Right renal cortex interstitium (tissue), 3 donors: ENCODE results near the gene SEMA6A. TPM values are rescaled to one million over a fixed set of nuclear protein-coding genes. Genes with fewer than 3 reads are reported as not detected.

Experiments used
- DNase-seq, 3 donors: peaks; one replicate each; pipeline ENCODE4 v3.0.0-alpha.2; 2013; ENCODE audit warnings: low read depth in 3 of 3, low spot score in 2 of 3
- polyA plus RNA-seq, 3 donors: library from polyadenylated mRNA; unstranded; fragments of 120-200 nt; gene quantifications; one replicate each; pipeline ENCODE4 v1.2.1, GENCODE V29; 2013; ENCODE audit not compliant: insufficient read length in 3 of 3

The SEMA6A gene
- polyA plus RNA-seq, 3 donors, result 47.0 to 59.3 (median 50.9) TPM

GRCh38 chr5:116442931-116443551 is 131.6 kb downstream of the SEMA6A start:
- DNase-seq, result no peak

- DNase-seq, result no peak
Observed at GRCh38 chr5:116442095-116442534, 132.5 kb downstream of the SEMA6A start.

- DNase-seq, result no peak
Observed at GRCh38 chr5:116441223-116441622, 133.4 kb downstream of the SEMA6A start.

- no peak for DNase-seq
Observed at GRCh38 chr5:116440457-116441001, 134.1 kb downstream of the SEMA6A start.

GRCh38 chr5:116439905-116440304 is 134.7 kb downstream of the SEMA6A start:
- DNase-seq, result no peak

GRCh38 chr5:116438979-116439554 is 135.6 kb downstream of the SEMA6A start:
- DNase-seq, result no peak

- no peak for DNase-seq
Observed at GRCh38 chr5:116437922-116438578, 136.6 kb downstream of the SEMA6A start.

- DNase-seq, result no peak
Observed at GRCh38 chr5:116437351-116437705, 137.3 kb downstream of the SEMA6A start.

- no peak for DNase-seq
Observed at GRCh38 chr5:116436674-116437350, 137.8 kb downstream of the SEMA6A start.

GRCh38 chr5:116428966-116429365 is 145.7 kb downstream of the SEMA6A start:
- DNase-seq, result no peak

GRCh38 chr5:116428413-116428812 is 146.2 kb downstream of the SEMA6A start:
- DNase-seq, result no peak

GRCh38 chr5:116424951-116425350 is 149.7 kb downstream of the SEMA6A start:
- no peak for DNase-seq

GRCh38 chr5:116424258-116424615 is 150.4 kb downstream of the SEMA6A start:
- no peak for DNase-seq

- no peak for DNase-seq
Observed at GRCh38 chr5:116423587-116424257, 150.9 kb downstream of the SEMA6A start.

GRCh38 chr5:116423141-116423540 is 151.5 kb downstream of the SEMA6A start:
- no peak for DNase-seq

- DNase-seq, result no peak
Observed at GRCh38 chr5:116421080-116421629, 153.5 kb downstream of the SEMA6A start.

- DNase-seq, result no peak
Observed at GRCh38 chr5:116420540-116420939, 154.1 kb downstream of the SEMA6A start.

GRCh38 chr5:116419258-116419657 is 155.4 kb downstream of the SEMA6A start:
- DNase-seq, result no peak

GRCh38 chr5:116418774-116419173 is 155.8 kb downstream of the SEMA6A start:
- no peak for DNase-seq

GRCh38 chr5:116418016-116418415 is 156.6 kb downstream of the SEMA6A start:
- DNase-seq, result no peak

GRCh38 chr5:116415989-116416388 is 158.6 kb downstream of the SEMA6A start:
- DNase-seq, result no peak
